ENCODE data around the gene DNAJB9.
"Not testable (repeated sequence)": the region's sequence is repeated elsewhere in the genome, so short reads cannot be mapped to it uniquely, and the experiment has no call there.

Gene DNAJB9

GRCh38 chr7:108541478-108541877 is 28.2 kb upstream of the DNAJB9 start:
- TF ChIP-seq POLR2A (IDR thresholded peaks at IDR 0.05; ENCODE audit: low read depth, low read length): no peak
- no peak for TF ChIP-seq POLR2AphosphoS5 (IDR thresholded peaks at IDR 0.05; ENCODE audit: low read depth, low read length)
- no peak for TF ChIP-seq TAF1 (IDR thresholded peaks at IDR 0.05; ENCODE audit: borderline replicate concordance, low read depth, low read length)
- FAIRE-seq: no peak
- DNase-seq (ENCODE audit: insufficient read length): no peak

GRCh38 chr7:108548141-108548896 is 21.4 kb upstream of the DNAJB9 start:
- DNase-seq (ENCODE audit: insufficient read length); FAIRE-seq: not testable (repeated sequence)

- FAIRE-seq: not testable (repeated sequence)
These were observed 13.0 kb upstream of the DNAJB9 start for GRCh38 chr7:108556665-108557064.

GRCh38 chr7:108557191-108557590 is 12.5 kb upstream of the DNAJB9 start:
- TF ChIP-seq TAF1 (IDR thresholded peaks at IDR 0.05; ENCODE audit: borderline replicate concordance, low read depth, low read length) (no peak), POLR2AphosphoS5 (IDR thresholded peaks at IDR 0.05; ENCODE audit: low read depth, low read length) (no peak), POLR2A (IDR thresholded peaks at IDR 0.05; ENCODE audit: low read depth, low read length) (no peak)
- FAIRE-seq: no peak
- DNase-seq (ENCODE audit: insufficient read length): no peak

More at GRCh38 chr7:108556665-108557064, 13.0 kb upstream of the DNAJB9 start:
- DNase-seq (ENCODE audit: insufficient read length): not testable (repeated sequence)

- DNase-seq (ENCODE audit: insufficient read length): no peak
- TF ChIP-seq POLR2AphosphoS5 (IDR thresholded peaks at IDR 0.05; ENCODE audit: low read depth, low read length) (no peak), POLR2A (IDR thresholded peaks at IDR 0.05; ENCODE audit: low read depth, low read length) (no peak), TAF1 (IDR thresholded peaks at IDR 0.05; ENCODE audit: borderline replicate concordance, low read depth, low read length) (no peak)
- FAIRE-seq: no peak
These were observed 12.1 kb upstream of the DNAJB9 start for GRCh38 chr7:108557617-108558016.

- FAIRE-seq: no peak
- TF ChIP-seq POLR2A (IDR thresholded peaks at IDR 0.05; ENCODE audit: low read depth, low read length) (no peak), TAF1 (IDR thresholded peaks at IDR 0.05; ENCODE audit: borderline replicate concordance, low read depth, low read length) (no peak), POLR2AphosphoS5 (IDR thresholded peaks at IDR 0.05; ENCODE audit: low read depth, low read length) (no peak)
- DNase-seq (ENCODE audit: insufficient read length): no peak
These were observed 10.4 kb upstream of the DNAJB9 start for GRCh38 chr7:108559253-108559652.

- FAIRE-seq (no peak), DNase-seq (ENCODE audit: insufficient read length) (no peak)
- TF ChIP-seq POLR2A (IDR thresholded peaks at IDR 0.05; ENCODE audit: low read depth, low read length) (no peak), TAF1 (IDR thresholded peaks at IDR 0.05; ENCODE audit: borderline replicate concordance, low read depth, low read length) (no peak), POLR2AphosphoS5 (IDR thresholded peaks at IDR 0.05; ENCODE audit: low read depth, low read length) (no peak)
These were observed 8.5 kb upstream of the DNAJB9 start for GRCh38 chr7:108561047-108561619.

- no peak for FAIRE-seq
- TF ChIP-seq TAF1 (IDR thresholded peaks at IDR 0.05; ENCODE audit: borderline replicate concordance, low read depth, low read length) (no peak), POLR2AphosphoS5 (IDR thresholded peaks at IDR 0.05; ENCODE audit: low read depth, low read length) (no peak), POLR2A (IDR thresholded peaks at IDR 0.05; ENCODE audit: low read depth, low read length) (no peak)
- no peak for DNase-seq (ENCODE audit: insufficient read length)
These were observed 3.7 kb upstream of the DNAJB9 start for GRCh38 chr7:108565987-108566386.

- DNase-seq (ENCODE audit: insufficient read length) (no peak), FAIRE-seq (peak; percentile 14)
- no peak for TF ChIP-seq TAF1 (IDR thresholded peaks at IDR 0.05; ENCODE audit: borderline replicate concordance, low read depth, low read length)
- TF ChIP-seq POLR2A (IDR thresholded peaks at IDR 0.05; ENCODE audit: low read depth, low read length): no peak
- no peak for TF ChIP-seq POLR2AphosphoS5 (IDR thresholded peaks at IDR 0.05; ENCODE audit: low read depth, low read length)
These were observed 783 bp upstream of the DNAJB9 start for GRCh38 chr7:108568801-108569380.

- DNase-seq (ENCODE audit: insufficient read length) (no peak), FAIRE-seq (peak; percentile 84)
- TF ChIP-seq POLR2A (IDR thresholded peaks at IDR 0.05; ENCODE audit: low read depth, low read length): no peak
- TF ChIP-seq POLR2AphosphoS5 (IDR thresholded peaks at IDR 0.05; ENCODE audit: low read depth, low read length): no peak
- no peak for TF ChIP-seq TAF1 (IDR thresholded peaks at IDR 0.05; ENCODE audit: borderline replicate concordance, low read depth, low read length)
These were observed 577 bp downstream of the DNAJB9 start for GRCh38 chr7:108570146-108570755.

- no peak for TF ChIP-seq TAF1 (IDR thresholded peaks at IDR 0.05; ENCODE audit: borderline replicate concordance, low read depth, low read length)
- no peak for TF ChIP-seq POLR2AphosphoS5 (IDR thresholded peaks at IDR 0.05; ENCODE audit: low read depth, low read length)
- TF ChIP-seq POLR2A (IDR thresholded peaks at IDR 0.05; ENCODE audit: low read depth, low read length): no peak
- DNase-seq (ENCODE audit: insufficient read length): no peak
- FAIRE-seq: no peak
These were observed 2.8 kb downstream of the DNAJB9 start for GRCh38 chr7:108572480-108572879.

- FAIRE-seq (no peak), DNase-seq (ENCODE audit: insufficient read length) (no peak)
- TF ChIP-seq POLR2A (IDR thresholded peaks at IDR 0.05; ENCODE audit: low read depth, low read length) (no peak), TAF1 (IDR thresholded peaks at IDR 0.05; ENCODE audit: borderline replicate concordance, low read depth, low read length) (no peak)
These were observed 5.5 kb downstream of the DNAJB9 start for GRCh38 chr7:108575156-108575555.

Measured in GM12892 (cell line).